Measurements from ENCODE around the gene PTPDC1.

DNA sequence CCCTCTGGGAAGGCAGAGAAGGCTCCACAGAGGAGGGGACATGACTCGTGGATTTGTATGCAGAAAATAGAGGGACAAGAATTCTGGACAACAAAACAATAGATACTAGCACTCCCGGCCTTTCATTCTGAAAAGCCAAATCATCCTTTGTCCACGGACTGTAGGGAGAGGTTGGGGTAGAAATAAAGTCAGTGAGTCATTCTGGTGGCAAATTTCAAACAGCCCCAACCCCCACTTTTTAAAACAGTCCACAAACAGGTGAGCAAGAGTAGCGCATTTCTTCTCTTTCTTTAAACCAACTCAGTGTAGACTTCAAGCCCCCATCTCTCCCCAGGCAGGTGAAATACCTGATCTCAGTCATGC lies 56.1 kb downstream of the PTPDC1 start:
- TF ChIP-seq, protein P1, sequence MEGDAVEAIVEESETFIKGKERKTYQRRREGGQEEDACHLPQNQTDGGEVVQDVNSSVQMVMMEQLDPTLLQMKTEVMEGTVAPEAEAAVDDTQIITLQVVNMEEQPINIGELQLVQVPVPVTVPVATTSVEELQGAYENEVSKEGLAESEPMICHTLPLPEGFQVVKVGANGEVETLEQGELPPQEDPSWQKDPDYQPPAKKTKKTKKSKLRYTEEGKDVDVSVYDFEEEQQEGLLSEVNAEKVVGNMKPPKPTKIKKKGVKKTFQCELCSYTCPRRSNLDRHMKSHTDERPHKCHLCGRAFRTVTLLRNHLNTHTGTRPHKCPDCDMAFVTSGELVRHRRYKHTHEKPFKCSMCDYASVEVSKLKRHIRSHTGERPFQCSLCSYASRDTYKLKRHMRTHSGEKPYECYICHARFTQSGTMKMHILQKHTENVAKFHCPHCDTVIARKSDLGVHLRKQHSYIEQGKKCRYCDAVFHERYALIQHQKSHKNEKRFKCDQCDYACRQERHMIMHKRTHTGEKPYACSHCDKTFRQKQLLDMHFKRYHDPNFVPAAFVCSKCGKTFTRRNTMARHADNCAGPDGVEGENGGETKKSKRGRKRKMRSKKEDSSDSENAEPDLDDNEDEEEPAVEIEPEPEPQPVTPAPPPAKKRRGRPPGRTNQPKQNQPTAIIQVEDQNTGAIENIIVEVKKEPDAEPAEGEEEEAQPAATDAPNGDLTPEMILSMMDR (IDR thresholded peaks at IDR 0.05): no peak
- no peak for TF ChIP-seq EZH2 (IDR thresholded peaks at IDR 0.05)
